Stimulated activated naive B cell treated with anti-CD40 and anti-IgM and Interleukin-4, amounts not matched to agents 10 μg/mL and 1 μg/mL and 100 μg/mL, for 72 hours (primary cell): ENCODE results near the gene PPP1R8.
"Not testable (repeated sequence)": the region's sequence is repeated elsewhere in the genome, so short reads cannot be mapped to it uniquely, and the experiment has no call there.

Experiments used
- ATAC-seq, 2 donors: fragments of 150-1000 bp; cut with Tn5 transposase; replicated peaks; 2 replicates each; pipeline ENCODE4 v1.10.0; 2021; ENCODE audit warnings: moderate library complexity in 1 of 2
- DNase-seq: peaks from one replicate; pipeline ENCODE4 v3.0.0; 2021
- H3K27ac Mint-ChIP-seq: one replicate; pipeline ENCODE4 v1.8.0; 2022; ENCODE audit warnings: mild to moderate bottlenecking, mixed read lengths
- H3K27me3 Mint-ChIP-seq, 2 donors: one replicate each; pipeline ENCODE4 v1.8.0; 2022; ENCODE audit warnings: mixed read lengths in 2 of 2
- H3K36me3 Mint-ChIP-seq, 2 donors: one replicate each; pipeline ENCODE4 v1.8.0; 2022; ENCODE audit warnings: mixed read lengths in 2 of 2, mild to moderate bottlenecking in 1 of 2
- H3K4me1 Mint-ChIP-seq, 2 donors: one replicate each; pipeline ENCODE4 v1.8.0; 2022; ENCODE audit warnings: mixed read lengths in 2 of 2, mild to moderate bottlenecking in 1 of 2
- H3K4me3 Mint-ChIP-seq, 2 donors: one replicate each; pipeline ENCODE4 v1.8.0; 2022; ENCODE audit warnings: mild to moderate bottlenecking in 2 of 2, mixed read lengths in 2 of 2, moderate library complexity in 1 of 2
- H3K9me3 Mint-ChIP-seq, 2 donors: one replicate each; pipeline ENCODE4 v1.8.0; 2022; ENCODE audit warnings: mixed read lengths in 2 of 2, mild to moderate bottlenecking in 1 of 2

Gene PPP1R8

GRCh38 chr1:27816921-27817630 lies 13.5 kb upstream of the PPP1R8 start:
- no peak for ATAC-seq
- Mint-ChIP-seq H3K9me3 (no peaks in the 10 kb centered on the region), H3K36me3 (peaks cover 29 to 44% of the 10 kb centered on the region in 2 donors), H3K27me3 (no peaks in the 10 kb centered on the region), H3K4me3 (no peak overlapping the region), H3K27ac (peak overlapping the region; percentile 38), H3K4me1 (no peaks in the 10 kb centered on the region)
- no peak for DNase-seq

- H3K27me3 Mint-ChIP-seq = no peaks in the 10 kb centered on the region
- ATAC-seq (no peak), DNase-seq (no peak)
- H3K4me1 Mint-ChIP-seq = no peaks in the 10 kb centered on the region
- H3K4me3 Mint-ChIP-seq = no peak overlapping the region
- H3K36me3 Mint-ChIP-seq = peaks cover 19 to 42% of the 10 kb centered on the region in 2 donors
- no peaks in the 10 kb centered on the region for H3K9me3 Mint-ChIP-seq
- no peak overlapping the region for H3K27ac Mint-ChIP-seq
Observed at GRCh38 chr1:27821761-27822315, 8.7 kb upstream of the PPP1R8 start.

GRCh38 chr1:27823784-27824183 lies 6.8 kb upstream of the PPP1R8 start:
- Mint-ChIP-seq H3K4me3 (no peak overlapping the region), H3K27ac (no peak overlapping the region), H3K27me3 (no peaks in the 10 kb centered on the region), H3K9me3 (no peaks in the 10 kb centered on the region), H3K36me3 (peaks cover 11 to 33% of the 10 kb centered on the region in 2 donors), H3K4me1 (no peaks in the 10 kb centered on the region)
- ATAC-seq = no peak
- DNase-seq = no peak

- ATAC-seq = no peak
- DNase-seq = no peak
- H3K9me3 Mint-ChIP-seq = no peaks in the 10 kb centered on the region
- H3K36me3 Mint-ChIP-seq = peaks cover 8 to 30% of the 10 kb centered on the region in 2 donors
- H3K27me3 Mint-ChIP-seq = no peaks in the 10 kb centered on the region
- no peak overlapping the region for H3K4me3 Mint-ChIP-seq
- no peaks in the 10 kb centered on the region for H3K4me1 Mint-ChIP-seq
- no peak overlapping the region for H3K27ac Mint-ChIP-seq
Observed at GRCh38 chr1:27824411-27824810, 6.2 kb upstream of the PPP1R8 start.

GRCh38 chr1:27829339-27829960 lies 1.1 kb upstream of the PPP1R8 start:
- not testable (repeated sequence) for H3K27ac Mint-ChIP-seq, ATAC-seq, H3K36me3 Mint-ChIP-seq, H3K9me3 Mint-ChIP-seq, DNase-seq, H3K27me3 Mint-ChIP-seq
- Mint-ChIP-seq H3K4me1 (peaks cover 13 to 15% of the 10 kb centered on the region in 2 donors), H3K4me3 (peak overlapping the region; percentile 88 to 92)

GRCh38 chr1:27831568-27832410 lies 1.2 kb downstream of the PPP1R8 start:
- Mint-ChIP-seq H3K36me3 (peaks cover 11 to 13% of the 10 kb centered on the region in 2 donors), H3K27me3 (no peaks in the 10 kb centered on the region), H3K4me3 (peak overlapping the region; percentile 88 to 92), H3K9me3 (no peaks in the 10 kb centered on the region), H3K4me1 (peaks cover 15 to 24% of the 10 kb centered on the region in 2 donors), H3K27ac (peak overlapping the region; percentile 97)
- ATAC-seq (peak; percentile 50 to 57), DNase-seq (no peak)

- no peaks in the 10 kb centered on the region for H3K27me3 Mint-ChIP-seq
- DNase-seq (no peak), ATAC-seq (no peak)
- peak overlapping the region in 1 of 2 donors; percentile 12 for H3K4me3 Mint-ChIP-seq
- H3K4me1 Mint-ChIP-seq = peaks cover 15 to 24% of the 10 kb centered on the region in 2 donors
- H3K27ac Mint-ChIP-seq = no peak overlapping the region
- peaks cover 11 to 18% of the 10 kb centered on the region in 2 donors for H3K36me3 Mint-ChIP-seq
- H3K9me3 Mint-ChIP-seq = no peaks in the 10 kb centered on the region
Observed at GRCh38 chr1:27832762-27833161, 2.2 kb downstream of the PPP1R8 start.

GRCh38 chr1:27833470-27833869 lies 2.9 kb downstream of the PPP1R8 start:
- Mint-ChIP-seq H3K4me1 (peaks cover 15 to 24% of the 10 kb centered on the region in 2 donors), H3K27ac (no peak overlapping the region), H3K36me3 (peaks cover 11 to 18% of the 10 kb centered on the region in 2 donors), H3K9me3 (no peaks in the 10 kb centered on the region), H3K4me3 (no peak overlapping the region), H3K27me3 (no peaks in the 10 kb centered on the region)
- ATAC-seq (no peak), DNase-seq (no peak)

GRCh38 chr1:27835046-27835445 lies 4.5 kb downstream of the PPP1R8 start:
- ATAC-seq = no peak
- Mint-ChIP-seq H3K4me3 (no peak overlapping the region), H3K27ac (no peak overlapping the region), H3K27me3 (no peaks in the 10 kb centered on the region), H3K4me1 (peaks cover 15 to 24% of the 10 kb centered on the region in 2 donors), H3K9me3 (no peaks in the 10 kb centered on the region), H3K36me3 (peaks cover 15 to 22% of the 10 kb centered on the region in 2 donors)
- DNase-seq = no peak

GRCh38 chr1:27835501-27835900 lies 4.9 kb downstream of the PPP1R8 start:
- Mint-ChIP-seq H3K4me3 (no peak overlapping the region), H3K4me1 (peaks cover 15 to 24% of the 10 kb centered on the region in 2 donors), H3K27me3 (no peaks in the 10 kb centered on the region), H3K9me3 (no peaks in the 10 kb centered on the region), H3K27ac (peak overlapping the region; percentile 20), H3K36me3 (peaks cover 20 to 22% of the 10 kb centered on the region in 2 donors)
- DNase-seq = no peak
- no peak for ATAC-seq

- Mint-ChIP-seq H3K9me3 (no peaks in the 10 kb centered on the region), H3K27me3 (no peaks in the 10 kb centered on the region), H3K36me3 (peaks cover 33 to 34% of the 10 kb centered on the region in 2 donors), H3K27ac (no peak overlapping the region), H3K4me1 (no peaks in the 10 kb centered on the region), H3K4me3 (no peak overlapping the region)
- DNase-seq (no peak), ATAC-seq (no peak)
Observed at GRCh38 chr1:27849951-27850350, 19.4 kb downstream of the PPP1R8 start.

- Mint-ChIP-seq H3K9me3 (no peaks in the 10 kb centered on the region), H3K27ac (no peak overlapping the region), H3K27me3 (no peaks in the 10 kb centered on the region), H3K4me3 (no peak overlapping the region), H3K4me1 (peaks cover 9 to 22% of the 10 kb centered on the region in 2 donors), H3K36me3 (peaks cover 4 to 12% of the 10 kb centered on the region in 2 donors)
- no peak for ATAC-seq
- DNase-seq = no peak
Observed at GRCh38 chr1:27855085-27855484, 24.5 kb downstream of the PPP1R8 start.

GRCh38 chr1:27856561-27857343 lies 26.2 kb downstream of the PPP1R8 start:
- Mint-ChIP-seq H3K9me3 (no peaks in the 10 kb centered on the region), H3K36me3 (peaks cover 0 to 4% of the 10 kb centered on the region in 2 donors), H3K27ac (no peak overlapping the region), H3K4me3 (no peak overlapping the region), H3K27me3 (no peaks in the 10 kb centered on the region), H3K4me1 (peaks cover 19 to 35% of the 10 kb centered on the region in 2 donors)
- ATAC-seq (no peak), DNase-seq (no peak)
